H1 (cell line): ENCODE measurements around the gene NDUFS8. TPM values are rescaled to one million over a fixed set of nuclear protein-coding genes. Genes with fewer than 3 reads are reported as not detected.

ENCODE experiments used
- POLR2A ChIP-seq, 2 experiments: IDR thresholded peaks; 1 replicate in 1 of 2; 2 replicates in 1 of 2; pipeline ENCODE4 v1.6.1; 2011; ENCODE audit warnings: low read depth in 2 of 2, low read length in 2 of 2, mild to moderate bottlenecking in 2 of 2; ENCODE audit errors: control extremely low read depth in 1 of 2
- polyA plus RNA-seq, 7 experiments: library from polyadenylated mRNA; depleted of rRNA in 3 of 7; stranded (reverse) in 5 of 7; unstranded in 2 of 7; fragments of >200 nt in 5 of 7; fragments of 200-250 nt in 2 of 7; gene quantifications; 1 replicate in 5 of 7; 2 replicates in 1 of 7; 4 replicates in 1 of 7; pipeline versions ENCODE4 v1.2.1 to v1.2.3, GENCODE V29; 2011 to 2013; ENCODE audit warnings: missing spikeins in 2 of 7, mixed read lengths in 2 of 7
- total RNA-seq: library from RNA; stranded (reverse); fragmentation: NEBNext Ultra II Directional; extraction: Animal tissue kit (Norgen Biotek cat#: 25700); gene quantifications from 2 replicates; pipeline ENCODE4 v1.2.1, GENCODE V29; 2021

Gene NDUFS8
- total and polyA plus RNA-seq, 2 of the 8 experiments (the other 6 are each of a cell fraction or from before 2014, with no cell fraction given), result 182 to 291 TPM

DNA sequence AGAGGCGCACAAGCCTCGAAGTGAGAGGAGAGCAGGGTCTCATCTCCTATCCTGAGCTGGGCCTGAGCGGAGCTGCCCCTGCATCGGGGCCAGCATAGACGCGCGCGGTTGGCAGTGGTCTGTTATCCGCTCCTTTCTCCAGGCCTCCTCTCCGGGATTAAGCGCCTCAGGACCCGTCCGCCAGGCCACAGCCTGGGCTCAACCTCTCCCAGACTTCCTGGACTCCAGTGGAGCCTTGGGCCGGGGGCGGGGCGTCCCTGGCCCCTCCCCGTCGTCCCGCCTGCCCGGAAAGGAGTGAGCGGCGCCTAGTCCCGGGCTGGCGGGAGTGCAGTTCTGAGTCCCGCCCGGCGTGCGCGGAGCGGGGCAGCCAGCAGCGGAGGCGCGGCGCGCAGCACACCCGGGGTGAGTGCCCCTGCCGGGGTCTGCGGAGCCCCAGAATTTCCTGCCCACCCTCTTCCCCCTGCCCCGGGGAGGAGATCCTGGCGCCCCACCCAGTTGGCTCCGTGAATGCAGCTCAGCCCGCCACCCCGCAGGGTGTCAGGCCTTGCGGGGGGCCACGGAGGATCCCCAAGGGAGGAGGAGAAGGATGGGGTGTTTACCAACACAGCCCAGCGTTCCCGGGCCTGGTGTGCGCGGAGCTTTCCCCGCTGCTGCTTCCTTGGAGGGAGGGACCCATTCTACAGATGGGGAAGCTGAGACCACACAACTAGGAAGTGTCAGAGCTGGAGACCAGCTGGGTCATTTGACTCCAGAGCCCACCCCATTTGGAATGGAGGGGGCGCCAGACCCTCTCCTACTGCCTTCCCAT, 8.4 kb downstream of the NDUFS8 start, which contains the start of gene TCIRG1 (continued):
- TF ChIP-seq POLR2A (IDR thresholded peaks at IDR 0.05; ENCODE audit: control extremely low read depth in 1 of 2, low read depth in 2 of 2, low read length in 2 of 2), result peak in 1 of 2 experiments; percentile 46; a peak in 2 of 3 replicates
